Cardiac muscle cell (in vitro differentiated cells and primary cell): ENCODE data around the gene TP63. TPM values are rescaled to one million over a fixed set of nuclear protein-coding genes. Genes with fewer than 3 reads are reported as not detected.

Source experiments
- DNase-seq, 2 donors: peaks; one replicate each; pipeline versions ENCODE4 v3.0.0 to v3.0.0-alpha.2; 2010 to 2017; ENCODE audit warnings: low read depth in 1 of 2, low spot score in 1 of 2
- H3K27ac ChIP-seq: fragments of 200-600 bp; sonication (generic); 2 replicates; pipeline ENCODE4 v1.5.1; 2016
- H3K27me3 ChIP-seq: fragments of 200-600 bp; sonication (generic); 2 replicates; pipeline ENCODE4 v1.6.0; 2016; ENCODE audit warnings: control low read depth
- H3K36me3 ChIP-seq: fragments of 200-600 bp; sonication (generic); 2 replicates; pipeline ENCODE4 v1.5.1; 2016; ENCODE audit warnings: control low read depth
- H3K4me1 ChIP-seq: fragments of 200-600 bp; sonication (generic); 2 replicates; pipeline ENCODE4 v1.8.1; 2017; ENCODE audit warnings: low read depth, mild to moderate bottlenecking, mixed run types
- H3K4me3 ChIP-seq: fragments of 200-600 bp; sonication (generic); 2 replicates; pipeline ENCODE4 v1.5.1; 2016; ENCODE audit warnings: mild to moderate bottlenecking
- H3K9me3 ChIP-seq: fragments of 200-600 bp; sonication (generic); 2 replicates; pipeline ENCODE4 v1.5.1; 2017; ENCODE audit warnings: low read depth, mild to moderate bottlenecking, control low read depth
- polyA plus RNA-seq: library from polyadenylated mRNA; unstranded; fragments of >200 nt; fragmentation: Nextera tagmentation; extraction: Ambion mirVana; gene quantifications from 2 replicates; pipeline ENCODE4 v1.2.1, GENCODE V29; 2016
- total RNA-seq: library from RNA; depleted of rRNA; stranded (reverse); fragments of >200 nt; gene quantifications from 2 replicates; pipeline ENCODE4 v1.2.3, GENCODE V29; 2016
- TF ChIP-seq, protein P1 (sequence below): IDR thresholded peaks from 2 replicates; pipeline ENCODE4 v1.5.1; 2012; ENCODE audit warnings: low read depth, mild to moderate bottlenecking, low read length

Gene TP63
- total and polyA plus RNA-seq, 2 experiments from 2014 or later = not detected

DNA sequence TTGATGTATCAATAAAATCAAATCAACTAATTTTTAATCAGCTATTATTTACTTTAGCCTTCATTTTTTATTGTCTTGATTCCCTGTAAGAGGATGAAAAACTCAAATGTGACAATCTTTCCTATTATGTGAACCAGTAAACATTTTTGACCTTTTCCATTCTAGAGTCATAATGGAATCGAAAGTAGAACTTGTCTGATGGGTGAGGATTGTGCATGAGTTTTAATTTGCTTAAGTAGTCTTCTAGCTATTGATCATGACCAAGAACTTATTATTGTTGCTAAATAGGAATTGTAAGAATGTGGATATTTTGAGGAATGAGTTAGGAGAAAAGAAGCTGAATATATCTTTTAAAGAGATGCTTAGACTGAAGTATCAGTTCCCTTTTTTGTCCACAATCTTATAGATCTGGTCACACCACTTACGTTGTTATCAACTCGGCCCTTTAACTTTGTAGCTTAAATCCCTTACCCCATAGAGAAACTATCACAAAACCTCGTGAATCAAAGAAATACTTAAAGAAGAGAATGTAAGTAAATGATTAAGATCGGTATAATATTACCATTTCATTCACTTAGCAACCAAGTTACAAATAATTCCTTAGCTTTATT is 147.3 kb downstream of the TP63 start:
- H3K27ac ChIP-seq = no peak overlapping the region
- peaks cover 16% of the 10 kb centered on the region for H3K27me3 ChIP-seq
- H3K9me3 ChIP-seq = no peaks in the 10 kb centered on the region
- H3K36me3 ChIP-seq = no peaks in the 10 kb centered on the region
- H3K4me3 ChIP-seq = no peak overlapping the region
- TF ChIP-seq, protein P1, sequence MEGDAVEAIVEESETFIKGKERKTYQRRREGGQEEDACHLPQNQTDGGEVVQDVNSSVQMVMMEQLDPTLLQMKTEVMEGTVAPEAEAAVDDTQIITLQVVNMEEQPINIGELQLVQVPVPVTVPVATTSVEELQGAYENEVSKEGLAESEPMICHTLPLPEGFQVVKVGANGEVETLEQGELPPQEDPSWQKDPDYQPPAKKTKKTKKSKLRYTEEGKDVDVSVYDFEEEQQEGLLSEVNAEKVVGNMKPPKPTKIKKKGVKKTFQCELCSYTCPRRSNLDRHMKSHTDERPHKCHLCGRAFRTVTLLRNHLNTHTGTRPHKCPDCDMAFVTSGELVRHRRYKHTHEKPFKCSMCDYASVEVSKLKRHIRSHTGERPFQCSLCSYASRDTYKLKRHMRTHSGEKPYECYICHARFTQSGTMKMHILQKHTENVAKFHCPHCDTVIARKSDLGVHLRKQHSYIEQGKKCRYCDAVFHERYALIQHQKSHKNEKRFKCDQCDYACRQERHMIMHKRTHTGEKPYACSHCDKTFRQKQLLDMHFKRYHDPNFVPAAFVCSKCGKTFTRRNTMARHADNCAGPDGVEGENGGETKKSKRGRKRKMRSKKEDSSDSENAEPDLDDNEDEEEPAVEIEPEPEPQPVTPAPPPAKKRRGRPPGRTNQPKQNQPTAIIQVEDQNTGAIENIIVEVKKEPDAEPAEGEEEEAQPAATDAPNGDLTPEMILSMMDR = no peak
- no peaks in the 10 kb centered on the region for H3K4me1 ChIP-seq
- no peak for DNase-seq

DNA sequence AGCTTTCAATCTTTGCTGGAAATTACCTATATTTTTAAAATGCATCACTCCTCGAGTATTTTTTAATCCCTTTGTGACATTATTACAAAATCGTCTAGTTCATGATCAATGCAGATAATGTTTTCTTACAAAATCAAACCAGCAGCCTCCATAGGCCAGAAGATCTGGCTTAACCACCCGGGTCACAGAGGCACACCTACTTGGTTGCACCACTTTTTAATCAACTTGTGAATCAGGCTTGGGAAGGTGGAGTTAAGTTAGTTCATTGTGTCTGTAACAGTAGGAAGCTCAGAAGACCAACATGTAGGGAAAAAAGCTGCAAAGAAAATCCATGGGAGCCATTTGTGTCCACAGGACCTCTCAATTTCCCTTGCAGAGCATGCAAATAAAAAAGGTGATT is 148.0 kb downstream of the TP63 start:
- no peaks in the 10 kb centered on the region for H3K4me1 ChIP-seq
- TF ChIP-seq, protein P1 = no peak
- H3K9me3 ChIP-seq = no peaks in the 10 kb centered on the region
- H3K27me3 ChIP-seq = peaks cover 16% of the 10 kb centered on the region
- no peak for DNase-seq
- no peak overlapping the region for H3K27ac ChIP-seq
- no peak overlapping the region for H3K4me3 ChIP-seq
- no peaks in the 10 kb centered on the region for H3K36me3 ChIP-seq

DNA sequence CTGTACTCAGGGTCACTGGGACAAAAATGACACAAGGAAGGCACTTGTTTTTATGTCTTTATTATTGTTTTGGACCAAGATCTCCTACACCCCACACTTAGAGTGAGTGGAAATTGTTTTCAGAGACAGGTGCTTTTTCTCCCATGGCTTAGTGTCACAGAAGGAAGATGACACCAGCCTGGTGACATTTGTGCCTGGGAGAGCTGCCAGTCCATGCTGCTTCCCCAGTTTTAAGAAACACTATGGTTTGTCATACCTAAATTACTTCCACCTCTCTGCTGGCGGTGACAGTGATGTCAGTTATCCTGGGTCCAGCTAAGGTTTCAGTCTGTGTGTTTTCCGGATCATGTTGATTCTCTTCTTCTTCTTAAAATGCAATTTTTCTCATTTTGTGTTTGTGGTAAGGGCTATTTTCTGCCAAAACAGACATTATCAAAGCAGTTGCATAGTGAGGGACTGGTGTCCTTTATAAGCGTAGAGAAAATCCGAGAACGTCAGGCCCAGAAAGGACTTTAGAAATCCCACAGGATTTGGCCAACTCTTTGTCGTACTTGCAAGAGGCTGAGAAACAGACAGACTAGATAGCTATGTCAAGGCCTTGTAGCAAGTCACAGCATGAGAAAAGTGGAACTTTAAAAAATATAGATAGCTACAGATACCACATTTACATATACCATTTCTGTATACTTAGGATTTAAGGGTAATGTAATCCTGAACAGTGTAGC is 149.5 kb downstream of the TP63 start:
- H3K4me3 ChIP-seq = no peak overlapping the region
- peaks cover 13% of the 10 kb centered on the region for H3K27me3 ChIP-seq
- TF ChIP-seq, protein P1 = no peak
- no peaks in the 10 kb centered on the region for H3K4me1 ChIP-seq
- no peak overlapping the region for H3K27ac ChIP-seq
- DNase-seq = no peak
- no peaks in the 10 kb centered on the region for H3K36me3 ChIP-seq
- no peaks in the 10 kb centered on the region for H3K9me3 ChIP-seq

DNA sequence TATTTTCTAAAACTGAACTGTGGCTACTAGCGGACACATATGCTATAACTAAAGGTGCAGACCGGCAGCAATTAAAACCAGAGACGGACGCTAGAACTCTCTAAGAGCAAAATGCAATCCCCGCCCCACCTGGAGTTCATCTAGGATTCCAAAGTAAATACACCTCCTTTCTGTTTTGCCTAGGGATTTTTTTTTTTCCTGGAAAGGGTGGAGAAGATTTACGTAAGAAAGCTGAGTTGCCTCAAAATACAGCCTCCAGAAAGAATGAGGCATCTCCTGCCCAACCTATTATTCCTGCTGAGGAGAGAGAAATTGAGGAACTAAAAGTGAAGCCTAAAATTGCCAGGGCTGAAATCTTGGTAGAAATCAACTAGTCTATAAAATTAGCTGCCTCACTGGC is 150.2 kb downstream of the TP63 start:
- H3K36me3 ChIP-seq = no peaks in the 10 kb centered on the region
- no peak overlapping the region for H3K4me3 ChIP-seq
- peaks cover 10% of the 10 kb centered on the region for H3K27me3 ChIP-seq

DNA sequence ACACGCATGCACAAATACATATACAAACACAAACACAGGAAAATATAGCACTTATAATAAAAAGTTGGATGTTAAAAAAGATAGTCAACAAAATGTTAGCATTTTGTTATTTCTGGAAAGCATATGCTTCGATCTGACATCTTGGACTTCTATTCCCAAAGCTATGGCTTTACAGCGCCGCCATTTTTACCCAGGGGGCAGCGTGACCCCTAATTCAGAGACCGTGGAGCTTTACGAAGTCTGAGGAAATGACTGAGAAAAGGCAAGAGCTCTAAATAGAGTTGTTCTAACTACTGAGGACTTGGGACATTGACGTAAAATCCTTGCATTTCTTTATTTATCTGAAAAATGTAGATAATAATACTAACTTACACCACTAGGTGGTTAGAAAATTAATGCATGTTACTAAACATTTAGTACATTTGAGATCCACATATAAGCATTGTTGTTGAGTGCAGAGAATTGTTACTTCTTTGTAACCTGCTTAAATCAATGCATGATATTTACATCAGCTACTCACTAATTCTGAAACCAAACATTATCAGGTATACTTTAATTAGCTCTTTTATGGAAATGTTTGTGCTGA is 155.4 kb downstream of the TP63 start:
- no peak for DNase-seq
- TF ChIP-seq, protein P1 = peak; percentile 6
- no peaks in the 10 kb centered on the region for H3K27me3 ChIP-seq
- H3K9me3 ChIP-seq = no peaks in the 10 kb centered on the region
- H3K27ac ChIP-seq = no peak overlapping the region
- no peak overlapping the region for H3K4me3 ChIP-seq
- H3K4me1 ChIP-seq = no peaks in the 10 kb centered on the region
- no peaks in the 10 kb centered on the region for H3K36me3 ChIP-seq

More for the DNA sequence above, 150.2 kb downstream of the TP63 start:
- TF ChIP-seq, protein P1 = no peak
- Histone ChIP-seq H3K27ac (no peak overlapping the region), H3K9me3 (no peaks in the 10 kb centered on the region), H3K4me1 (no peaks in the 10 kb centered on the region)
- no peak for DNase-seq
